ENCODE results near the gene RHOG. TPM values are rescaled to one million over a fixed set of nuclear protein-coding genes. Genes with fewer than 3 reads are reported as not detected.
A peak's percentile ranks its signal among the peaks of the same experiment; 100 is the strongest.

RHOG gene
- total and polyA plus RNA-seq, 9 of the 15 experiments (the other 6 are each of a cell fraction or from before 2014, with no cell fraction given): 22.6 to 162 (median 80.3) TPM

DNA sequence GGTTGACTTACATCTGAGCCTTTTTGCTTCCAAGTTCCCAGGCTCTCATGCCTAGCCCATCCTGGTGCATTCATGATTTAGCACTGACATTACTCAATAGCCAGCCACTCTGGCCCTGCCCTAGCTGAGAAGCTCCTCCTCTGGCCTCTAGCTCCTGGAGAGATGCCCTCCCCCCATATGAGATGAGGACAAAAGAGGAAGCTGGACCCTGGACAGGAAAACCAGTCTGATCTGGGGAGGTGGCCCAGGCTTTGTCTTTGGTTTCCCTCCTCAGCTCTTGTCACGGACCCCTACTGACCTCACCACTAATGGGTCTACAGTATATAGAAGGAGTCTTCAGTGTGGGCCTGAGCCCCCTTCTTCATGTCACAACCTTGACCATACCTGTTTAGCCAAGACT is 3.0 kb downstream of the RHOG start (continued):
- TF ChIP-seq, protein P1, sequence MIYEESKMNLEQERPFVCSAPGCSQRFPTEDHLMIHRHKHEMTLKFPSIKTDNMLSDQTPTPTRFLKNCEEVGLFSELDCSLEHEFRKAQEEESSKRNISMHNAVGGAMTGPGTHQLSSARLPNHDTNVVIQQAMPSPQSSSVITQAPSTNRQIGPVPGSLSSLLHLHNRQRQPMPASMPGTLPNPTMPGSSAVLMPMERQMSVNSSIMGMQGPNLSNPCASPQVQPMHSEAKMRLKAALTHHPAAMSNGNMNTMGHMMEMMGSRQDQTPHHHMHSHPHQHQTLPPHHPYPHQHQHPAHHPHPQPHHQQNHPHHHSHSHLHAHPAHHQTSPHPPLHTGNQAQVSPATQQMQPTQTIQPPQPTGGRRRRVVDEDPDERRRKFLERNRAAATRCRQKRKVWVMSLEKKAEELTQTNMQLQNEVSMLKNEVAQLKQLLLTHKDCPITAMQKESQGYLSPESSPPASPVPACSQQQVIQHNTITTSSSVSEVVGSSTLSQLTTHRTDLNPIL (CRISPR knock-in tag; IDR thresholded peaks at IDR 0.05): no peak
- TF ChIP-seq MYC (IDR thresholded peaks at IDR 0.05; ENCODE audit: low read depth, low read length): 0 out of 2 replicates have a peak, but pooled peaks have one; percentile 47
- no peak for TF ChIP-seq MYC (CRISPR knock-in tag; IDR thresholded peaks at IDR 0.05; ENCODE audit: borderline replicate concordance, low read depth)
- TF ChIP-seq EGR1 (conservative IDR thresholded peaks at IDR 0.05): no peak
- peak in 1 of 3 experiments; percentile 31 for TF ChIP-seq YY1 (IDR thresholded peaks at IDR 0.05; ENCODE audit: borderline replicate concordance in 1 of 3, control insufficient read depth in 1 of 3, extremely low read depth in 1 of 3, insufficient read depth in 3 of 3, insufficient read length in 1 of 3, insufficient replicate concordance in 2 of 3, low read depth in 1 of 3, low read length in 2 of 3)
- TF ChIP-seq FUS (optimal IDR thresholded peaks at IDR 0.05; ENCODE audit: low read depth, low read length): no peak
- TF ChIP-seq HSF4 (CRISPR knock-in tag; IDR thresholded peaks at IDR 0.05; ENCODE audit: borderline replicate concordance): no peak
- no peak for TF ChIP-seq FOXJ2 (tag; IDR thresholded peaks at IDR 0.05)
- TF ChIP-seq, protein P2, sequence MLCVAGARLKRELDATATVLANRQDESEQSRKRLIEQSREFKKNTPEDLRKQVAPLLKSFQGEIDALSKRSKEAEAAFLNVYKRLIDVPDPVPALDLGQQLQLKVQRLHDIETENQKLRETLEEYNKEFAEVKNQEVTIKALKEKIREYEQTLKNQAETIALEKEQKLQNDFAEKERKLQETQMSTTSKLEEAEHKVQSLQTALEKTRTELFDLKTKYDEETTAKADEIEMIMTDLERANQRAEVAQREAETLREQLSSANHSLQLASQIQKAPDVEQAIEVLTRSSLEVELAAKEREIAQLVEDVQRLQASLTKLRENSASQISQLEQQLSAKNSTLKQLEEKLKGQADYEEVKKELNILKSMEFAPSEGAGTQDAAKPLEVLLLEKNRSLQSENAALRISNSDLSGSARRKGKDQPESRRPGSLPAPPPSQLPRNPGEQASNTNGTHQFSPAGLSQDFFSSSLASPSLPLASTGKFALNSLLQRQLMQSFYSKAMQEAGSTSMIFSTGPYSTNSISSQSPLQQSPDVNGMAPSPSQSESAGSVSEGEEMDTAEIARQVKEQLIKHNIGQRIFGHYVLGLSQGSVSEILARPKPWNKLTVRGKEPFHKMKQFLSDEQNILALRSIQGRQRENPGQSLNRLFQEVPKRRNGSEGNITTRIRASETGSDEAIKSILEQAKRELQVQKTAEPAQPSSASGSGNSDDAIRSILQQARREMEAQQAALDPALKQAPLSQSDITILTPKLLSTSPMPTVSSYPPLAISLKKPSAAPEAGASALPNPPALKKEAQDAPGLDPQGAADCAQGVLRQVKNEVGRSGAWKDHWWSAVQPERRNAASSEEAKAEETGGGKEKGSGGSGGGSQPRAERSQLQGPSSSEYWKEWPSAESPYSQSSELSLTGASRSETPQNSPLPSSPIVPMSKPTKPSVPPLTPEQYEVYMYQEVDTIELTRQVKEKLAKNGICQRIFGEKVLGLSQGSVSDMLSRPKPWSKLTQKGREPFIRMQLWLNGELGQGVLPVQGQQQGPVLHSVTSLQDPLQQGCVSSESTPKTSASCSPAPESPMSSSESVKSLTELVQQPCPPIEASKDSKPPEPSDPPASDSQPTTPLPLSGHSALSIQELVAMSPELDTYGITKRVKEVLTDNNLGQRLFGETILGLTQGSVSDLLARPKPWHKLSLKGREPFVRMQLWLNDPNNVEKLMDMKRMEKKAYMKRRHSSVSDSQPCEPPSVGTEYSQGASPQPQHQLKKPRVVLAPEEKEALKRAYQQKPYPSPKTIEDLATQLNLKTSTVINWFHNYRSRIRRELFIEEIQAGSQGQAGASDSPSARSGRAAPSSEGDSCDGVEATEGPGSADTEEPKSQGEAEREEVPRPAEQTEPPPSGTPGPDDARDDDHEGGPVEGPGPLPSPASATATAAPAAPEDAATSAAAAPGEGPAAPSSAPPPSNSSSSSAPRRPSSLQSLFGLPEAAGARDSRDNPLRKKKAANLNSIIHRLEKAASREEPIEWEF (CRISPR knock-in tag; IDR thresholded peaks at IDR 0.05): no peak
- TF ChIP-seq, protein P3, sequence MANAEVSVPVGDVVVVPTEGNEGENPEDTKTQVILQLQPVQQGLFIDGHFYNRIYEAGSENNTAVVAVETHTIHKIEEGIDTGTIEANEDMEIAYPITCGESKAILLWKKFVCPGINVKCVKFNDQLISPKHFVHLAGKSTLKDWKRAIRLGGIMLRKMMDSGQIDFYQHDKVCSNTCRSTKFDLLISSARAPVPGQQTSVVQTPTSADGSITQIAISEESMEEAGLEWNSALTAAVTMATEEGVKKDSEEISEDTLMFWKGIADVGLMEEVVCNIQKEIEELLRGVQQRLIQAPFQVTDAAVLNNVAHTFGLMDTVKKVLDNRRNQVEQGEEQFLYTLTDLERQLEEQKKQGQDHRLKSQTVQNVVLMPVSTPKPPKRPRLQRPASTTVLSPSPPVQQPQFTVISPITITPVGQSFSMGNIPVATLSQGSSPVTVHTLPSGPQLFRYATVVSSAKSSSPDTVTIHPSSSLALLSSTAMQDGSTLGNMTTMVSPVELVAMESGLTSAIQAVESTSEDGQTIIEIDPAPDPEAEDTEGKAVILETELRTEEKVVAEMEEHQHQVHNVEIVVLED (CRISPR knock-in tag; IDR thresholded peaks at IDR 0.05): no peak
- TF ChIP-seq CREBBP (IDR thresholded peaks at IDR 0.05; ENCODE audit: low read depth, low read length): no peak
- no peak for TF ChIP-seq THRAP3 (IDR thresholded peaks at IDR 0.05; ENCODE audit: borderline replicate concordance)
- TF ChIP-seq PML (IDR thresholded peaks at IDR 0.05; ENCODE audit: low read length): peak; percentile 59
- TF ChIP-seq SMARCC2 (IDR thresholded peaks at IDR 0.05; ENCODE audit: low read depth): no peak
- no peak for TF ChIP-seq ZNF76 (CRISPR knock-in tag; IDR thresholded peaks at IDR 0.05; ENCODE audit: borderline replicate concordance)
- TF ChIP-seq SNIP1 (IDR thresholded peaks at IDR 0.05; ENCODE audit: low read depth): no peak
- TF ChIP-seq GABPB2 (CRISPR knock-in tag; conservative IDR thresholded peaks at IDR 0.05): no peak
- TF ChIP-seq SRF (CRISPR knock-in tag; IDR thresholded peaks at IDR 0.05): 0 out of 4 replicates have a peak, but pooled peaks of 1 of the 2 experiments have one; percentile 26
- no peak for TF ChIP-seq SMAD2 (IDR thresholded peaks at IDR 0.05; ENCODE audit: low read depth, low read length)
- no peak for TF ChIP-seq BRF1 (IDR thresholded peaks at IDR 0.05; ENCODE audit: borderline replicate concordance, extremely low read depth, insufficient read length)
- peak; percentile 68 for TF ChIP-seq TAF1 (IDR thresholded peaks at IDR 0.05; ENCODE audit: control insufficient read depth, extremely low read depth, insufficient read depth, low read length, severe bottlenecking)

All from K562 (cell line).